Loucy (cell line): ENCODE measurements around the gene CUEDC1.

Experiments used
- H2AFZ ChIP-seq: fragments of 200-600 bp; sonication (generic); 2 replicates; pipeline ENCODE4 v1.6.0; 2016; ENCODE audit warnings: antibody characterized with exemption, mild to moderate bottlenecking, low read length, moderate library complexity
- H3F3A ChIP-seq: fragments of 200-600 bp; 2 replicates; pipeline ENCODE4 v1.6.0; 2016; ENCODE audit warnings: antibody characterized with exemption, low read depth, mild to moderate bottlenecking
- H3K27me3 ChIP-seq: fragments of 200-600 bp; sonication (generic); 2 replicates; pipeline ENCODE4 v1.6.1; 2014; ENCODE audit warnings: low read length, mild to moderate bottlenecking; ENCODE audit not compliant: insufficient read depth, poor library complexity, severe bottlenecking
- H3K36me3 ChIP-seq: fragments of 200-600 bp; sonication (generic); 2 replicates; pipeline ENCODE4 v1.6.1; 2016; ENCODE audit warnings: low read length; ENCODE audit not compliant: insufficient read depth
- H3K4me1 ChIP-seq: fragments of 200-600 bp; sonication (generic); 2 replicates; pipeline ENCODE4 v1.5.1; 2014; ENCODE audit warnings: low read length, mild to moderate bottlenecking; ENCODE audit not compliant: insufficient read depth, poor library complexity, severe bottlenecking
- H3K4me2 ChIP-seq: fragments of 200-600 bp; sonication (generic); 2 replicates; pipeline ENCODE4 v1.6.0; 2014; ENCODE audit warnings: antibody characterized with exemption, low read length, low read depth, mild to moderate bottlenecking; ENCODE audit not compliant: poor library complexity, severe bottlenecking
- H3K4me3 ChIP-seq: fragments of 200-600 bp; sonication (generic); 2 replicates; pipeline ENCODE4 v1.5.1; 2014; ENCODE audit warnings: low read length, mild to moderate bottlenecking, mixed read lengths; ENCODE audit not compliant: poor library complexity, severe bottlenecking
- H3K79me2 ChIP-seq: fragments of 200-600 bp; sonication (generic); 2 replicates; pipeline ENCODE4 v1.6.1; 2014; ENCODE audit warnings: low read length; ENCODE audit not compliant: insufficient read depth
- H3K9ac ChIP-seq: fragments of 200-600 bp; sonication (generic); 2 replicates; pipeline ENCODE4 v1.6.0; 2014; ENCODE audit warnings: mild to moderate bottlenecking, low read depth, low read length, moderate library complexity; ENCODE audit not compliant: poor library complexity, severe bottlenecking
- H3K9me2 ChIP-seq: fragments of 200-600 bp; sonication (generic); replicated peaks from 2 replicates; pipeline ENCODE4 v1.6.1; 2016; ENCODE audit warnings: low read depth, low read length, mixed read lengths
- H3K9me3 ChIP-seq: fragments of 200-600 bp; sonication (generic); 2 replicates; pipeline ENCODE4 v1.6.1; 2014; ENCODE audit warnings: mild to moderate bottlenecking, antibody characterized with exemption, low read length, low read depth; ENCODE audit not compliant: insufficient read depth
- H4K20me1 ChIP-seq: fragments of 200-600 bp; sonication (generic); 2 replicates; pipeline ENCODE4 v1.6.0; 2014; ENCODE audit warnings: antibody characterized with exemption, low read length, mild to moderate bottlenecking; ENCODE audit not compliant: insufficient read depth, poor library complexity, severe bottlenecking
- CTCF ChIP-seq: fragments of 200-600 bp; sonication (generic); conservative IDR thresholded peaks from 2 replicates; pipeline ENCODE4 v1.5.1; 2014; ENCODE audit warnings: mild to moderate bottlenecking, antibody characterized with exemption, low read length
- EZH2phosphoT487 ChIP-seq: fragments of 200-600 bp; IDR thresholded peaks from 2 replicates; pipeline ENCODE4 v1.6.1; 2018; ENCODE audit warnings: antibody characterized with exemption, mild to moderate bottlenecking, moderate library complexity, borderline replicate concordance

Gene CUEDC1

GRCh38 chr17:57940653-57941329, 14.4 kb downstream of the CUEDC1 start:
- H3K9me3 ChIP-seq, result no peaks in the 10 kb centered on the region
- H3K9me2 ChIP-seq, result no peaks in the 10 kb centered on the region
- H3K9ac ChIP-seq, result no peak overlapping the region
- no peaks in the 10 kb centered on the region for H3F3A ChIP-seq
- H3K36me3 ChIP-seq, result no peaks in the 10 kb centered on the region
- no peak overlapping the region for H3K4me3 ChIP-seq
- H2AFZ ChIP-seq, result 0 out of 2 replicates have a peak overlapping the region, but pooled peaks have one; percentile 60
- H3K4me1 ChIP-seq, result peaks cover 19% of the 10 kb centered on the region
- H3K27me3 ChIP-seq, result no peaks in the 10 kb centered on the region
- no peaks in the 10 kb centered on the region for H4K20me1 ChIP-seq
- H3K4me2 ChIP-seq, result no peak overlapping the region
- TF ChIP-seq EZH2phosphoT487 (no peak), CTCF (no peak)
- H3K79me2 ChIP-seq, result no peaks in the 10 kb centered on the region

- TF ChIP-seq EZH2phosphoT487 (no peak), CTCF (no peak)
- Histone ChIP-seq H3K4me3 (no peak overlapping the region), H3K36me3 (no peaks in the 10 kb centered on the region), H3K9ac (no peak overlapping the region), H2AFZ (peak overlapping the region; percentile 60), H4K20me1 (no peaks in the 10 kb centered on the region), H3K9me2 (no peaks in the 10 kb centered on the region), H3F3A (no peaks in the 10 kb centered on the region), H3K27me3 (no peaks in the 10 kb centered on the region), H3K4me1 (peaks cover 19% of the 10 kb centered on the region), H3K4me2 (peak overlapping the region; percentile 39), H3K9me3 (no peaks in the 10 kb centered on the region), H3K79me2 (no peaks in the 10 kb centered on the region)
Observed at GRCh38 chr17:57940231-57940630, 15.0 kb downstream of the CUEDC1 start.

GRCh38 chr17:57939797-57940196, 15.4 kb downstream of the CUEDC1 start:
- Histone ChIP-seq H3K9ac (no peak overlapping the region), H3K4me1 (peaks cover 19% of the 10 kb centered on the region), H3K4me2 (peak overlapping the region; percentile 39), H3K9me3 (no peaks in the 10 kb centered on the region), H3K27me3 (no peaks in the 10 kb centered on the region), H3K9me2 (no peaks in the 10 kb centered on the region), H4K20me1 (no peaks in the 10 kb centered on the region), H3K4me3 (no peak overlapping the region), H2AFZ (peak overlapping the region; percentile 60), H3K36me3 (no peaks in the 10 kb centered on the region), H3F3A (no peaks in the 10 kb centered on the region), H3K79me2 (no peaks in the 10 kb centered on the region)
- TF ChIP-seq CTCF, result no peak
- TF ChIP-seq EZH2phosphoT487, result no peak
